H1 (cell line): ENCODE data around the gene RPS6KA4. TPM values are rescaled to one million over a fixed set of nuclear protein-coding genes. Genes with fewer than 3 reads are reported as not detected.

Experiments used
- CTCF ChIA-PET: fragments of 300-600 bp; sonication (Branson Sonifier 250); formaldehyde crosslinking; loops from one replicate; lab custom pipeline; 2021; ENCODE audit not compliant: partially characterized antibody; lab: Charles Lee
- POLR2A ChIA-PET: fragments of 300-600 bp; sonication (Branson Sonifier 250); formaldehyde crosslinking; loops from one replicate; lab custom pipeline; 2021; ENCODE audit warnings: inconsistent platforms; ENCODE audit not compliant: partially characterized antibody; lab: Charles Lee
- DNase-seq, 2 experiments: peaks; one replicate each; pipeline versions ENCODE4 v3.0.0 to v3.0.0-alpha.2; 2010 to 2022; ENCODE audit warnings: low spot score in 2 of 2, low read depth in 1 of 2, mixed read lengths in 1 of 2
- FAIRE-seq: peaks from 2 replicates; lab custom pipeline; 2011; peaks lifted over from hg19 to GRCh38; lab: Jason Lieb, UNC
- H2AFZ ChIP-seq: 2 replicates; pipeline ENCODE4 v1.8.1; 2012; ENCODE audit warnings: low read length, inconsistent platforms
- H2AK5ac ChIP-seq: 2 replicates; pipeline ENCODE4 v1.6.1; 2013; ENCODE audit warnings: low read depth, low read length
- H2BK120ac ChIP-seq: replicated peaks from 2 replicates; pipeline ENCODE3; 2013; ENCODE audit warnings: low read depth, low read length, inconsistent platforms
- H2BK12ac ChIP-seq: 2 replicates; pipeline ENCODE4 v1.6.1; 2013; ENCODE audit warnings: low read depth, low read length
- H2BK15ac ChIP-seq: 2 replicates; pipeline ENCODE4 v1.6.1; 2013; ENCODE audit warnings: low read length
- H2BK20ac ChIP-seq: 2 replicates; pipeline ENCODE4 v1.6.1; 2013; ENCODE audit warnings: low read length
- H2BK5ac ChIP-seq: 2 replicates; pipeline ENCODE4 v1.6.1; 2013; ENCODE audit warnings: low read depth, low read length
- H3K14ac ChIP-seq: 2 replicates; pipeline ENCODE4 v1.6.1; 2013; ENCODE audit warnings: inconsistent platforms; ENCODE audit not compliant: insufficient read length
- H3K18ac ChIP-seq: 2 replicates; pipeline ENCODE4 v1.6.1; 2013; ENCODE audit warnings: low read length; ENCODE audit errors: extremely low read depth
- H3K23ac ChIP-seq: 2 replicates; pipeline ENCODE4 v1.6.1; 2013; ENCODE audit warnings: inconsistent platforms; ENCODE audit not compliant: insufficient read length
- H3K23me2 ChIP-seq: 2 replicates; pipeline ENCODE4 v1.6.1; 2013; ENCODE audit warnings: low read depth, low read length
- H3K27ac ChIP-seq: 2 replicates; pipeline ENCODE4 v1.6.1; 2011; ENCODE audit warnings: low read depth, low read length, inconsistent platforms
- H3K27me3 ChIP-seq, 4 experiments: replicated peaks in 1 of 4; 1 replicate in 1 of 4; 2 replicates in 3 of 4; pipeline versions ENCODE4 v1.6.1 to v1.8.1; 2011 to 2013; ENCODE audit warnings: low read length in 3 of 4, mild to moderate bottlenecking in 3 of 4, inconsistent platforms in 2 of 4, mixed read lengths in 2 of 4, moderate library complexity in 1 of 4; ENCODE audit not compliant: control insufficient read depth in 3 of 4, insufficient read depth in 3 of 4; ENCODE audit errors: extremely low read depth in 1 of 4
- H3K36me3 ChIP-seq, 4 experiments: 2 replicates each; pipeline versions ENCODE4 v1.6.1 to v1.8.1; 2011 to 2013; ENCODE audit warnings: mild to moderate bottlenecking in 4 of 4, low read length in 3 of 4, moderate library complexity in 2 of 4, control low read depth in 1 of 4, inconsistent platforms in 1 of 4; ENCODE audit not compliant: insufficient read depth in 4 of 4, control insufficient read depth in 2 of 4
- H3K4ac ChIP-seq: replicated peaks from 2 replicates; pipeline ENCODE3; 2013; ENCODE audit warnings: low read length, low read depth, mixed read lengths, inconsistent platforms; ENCODE audit not compliant: insufficient read length
- H3K4me1 ChIP-seq, 4 experiments: replicated peaks in 1 of 4; 1 replicate in 1 of 4; 2 replicates in 3 of 4; pipeline versions ENCODE4 v1.6.1 to v1.8.1; 2011 to 2013; ENCODE audit warnings: low read length in 3 of 4, inconsistent platforms in 2 of 4, mixed read lengths in 1 of 4; ENCODE audit not compliant: insufficient read depth in 4 of 4, control insufficient read depth in 3 of 4
- H3K4me2 ChIP-seq, 2 experiments: 2 replicates each; pipeline versions ENCODE4 v1.6.1 to v1.8.1; 2011 to 2013; ENCODE audit warnings: low read depth in 2 of 2, low read length in 2 of 2, control low read depth in 1 of 2, inconsistent platforms in 1 of 2, mild to moderate bottlenecking in 1 of 2; ENCODE audit not compliant: insufficient read depth in 1 of 2
- H3K4me3 ChIP-seq, 4 experiments: fragments of 200-600, 300-600 bp in 1 of 4; sonication (generic), shearing (Covaris generic), sonication (Bioruptor Twin) in 1 of 4; 2 replicates each; pipeline versions ENCODE4 v1.5.1 to v1.8.1; 2011 to 2016; ENCODE audit warnings: low read length in 4 of 4, low read depth in 3 of 4, control low read depth in 2 of 4, inconsistent platforms in 2 of 4, mild to moderate bottlenecking in 2 of 4, mixed read lengths in 1 of 4, moderate library complexity in 1 of 4; ENCODE audit not compliant: insufficient read depth in 2 of 4; ENCODE audit errors: extremely low read depth in 1 of 4
- H3K56ac ChIP-seq: replicated peaks from 2 replicates; pipeline ENCODE3; 2013; ENCODE audit warnings: low read depth, mild to moderate bottlenecking, mixed read lengths, low read length, inconsistent platforms; ENCODE audit not compliant: insufficient read length
- H3K79me1 ChIP-seq: 2 replicates; pipeline ENCODE4 v1.6.1; 2013; ENCODE audit warnings: low read depth, low read length, control low read depth
- H3K79me2 ChIP-seq, 2 experiments: 2 replicates each; pipeline versions ENCODE4 v1.6.1 to v1.8.1; 2012 to 2013; ENCODE audit warnings: low read length in 2 of 2, mild to moderate bottlenecking in 2 of 2, inconsistent platforms in 1 of 2; ENCODE audit not compliant: insufficient read depth in 2 of 2, control insufficient read depth in 1 of 2
- H3K9ac ChIP-seq, 4 experiments: replicated peaks in 1 of 4; 1 replicate in 1 of 4; 2 replicates in 3 of 4; pipeline versions ENCODE4 v1.6.1 to v1.8.1; 2011 to 2013; ENCODE audit warnings: low read depth in 3 of 4, low read length in 3 of 4, control low read depth in 2 of 4, mild to moderate bottlenecking in 2 of 4, moderate library complexity in 2 of 4, inconsistent platforms in 1 of 4; ENCODE audit errors: extremely low read depth in 1 of 4
- H3K9me3 ChIP-seq, 2 experiments: 2 replicates each; pipeline versions ENCODE4 v1.6.1 to v1.8.1; 2012 to 2013; ENCODE audit warnings: mild to moderate bottlenecking in 2 of 2, moderate library complexity in 2 of 2, control low read depth in 1 of 2, inconsistent platforms in 1 of 2, low read depth in 1 of 2, low read length in 1 of 2, mixed read lengths in 1 of 2; ENCODE audit not compliant: insufficient read depth in 2 of 2
- H4K20me1 ChIP-seq, 2 experiments: replicated peaks in 1 of 2; 2 replicates each; pipeline versions ENCODE3 to v1.8.1; 2011 to 2013; ENCODE audit warnings: inconsistent platforms in 2 of 2, low read length in 2 of 2, mild to moderate bottlenecking in 1 of 2; ENCODE audit not compliant: insufficient read depth in 2 of 2, control insufficient read depth in 1 of 2
- H4K5ac ChIP-seq: 2 replicates; pipeline ENCODE4 v1.6.1; 2013; ENCODE audit warnings: low read length, low read depth, mixed read lengths, inconsistent platforms; ENCODE audit not compliant: insufficient read length
- H4K8ac ChIP-seq: 2 replicates; pipeline ENCODE4 v1.8.0; 2013; ENCODE audit warnings: mild to moderate bottlenecking, moderate library complexity, low read length, inconsistent platforms; ENCODE audit not compliant: insufficient read depth; ENCODE audit errors: extremely low read depth
- H4K91ac ChIP-seq: replicated peaks from 2 replicates; pipeline ENCODE3; 2013; ENCODE audit warnings: low read length, mixed read lengths, inconsistent platforms; ENCODE audit not compliant: insufficient read length
- BACH1 ChIP-seq: IDR thresholded peaks from 2 replicates; pipeline ENCODE4 v1.6.1; 2012; ENCODE audit warnings: low read length, improper control_type of control experiment
- BRCA1 ChIP-seq: IDR thresholded peaks from 2 replicates; pipeline ENCODE4 v1.6.1; 2012; ENCODE audit warnings: low read depth, low read length, improper control_type of control experiment
- CEBPB ChIP-seq: IDR thresholded peaks from 2 replicates; pipeline ENCODE4 v1.6.1; 2012; ENCODE audit warnings: low read depth, low read length
- CTBP2 ChIP-seq: IDR thresholded peaks from 2 replicates; pipeline ENCODE4 v1.7.0; 2011; ENCODE audit warnings: borderline replicate concordance, mild to moderate bottlenecking, moderate library complexity, mixed read lengths, low read length; ENCODE audit not compliant: insufficient read depth, insufficient read length
- CTCF ChIP-seq, 3 experiments: IDR thresholded peaks; 1 replicate in 2 of 3; 2 replicates in 1 of 3; pipeline versions ENCODE4 v1.5.1 to v1.6.1; 2011; ENCODE audit warnings: low read length in 3 of 3, mild to moderate bottlenecking in 3 of 3, inconsistent platforms in 2 of 3, low read depth in 1 of 3, moderate library complexity in 1 of 3; ENCODE audit not compliant: insufficient read depth in 1 of 3; ENCODE audit errors: control extremely low read depth in 1 of 3
- GABPA ChIP-seq: IDR thresholded peaks from 2 replicates; pipeline ENCODE4 v1.6.1; 2011; ENCODE audit warnings: mild to moderate bottlenecking, low read length, moderate library complexity, borderline replicate concordance; ENCODE audit not compliant: insufficient read depth
- JUN ChIP-seq: IDR thresholded peaks from 2 replicates; pipeline ENCODE4 v1.6.1; 2011; ENCODE audit warnings: low read depth, mild to moderate bottlenecking, improper control_type of control experiment, low read length
- JUND ChIP-seq: IDR thresholded peaks from 2 replicates; pipeline ENCODE4 v1.6.1; 2011; ENCODE audit warnings: mild to moderate bottlenecking, improper control_type of control experiment, low read length
- MAFK ChIP-seq: IDR thresholded peaks from 2 replicates; pipeline ENCODE4 v1.6.1; 2012; ENCODE audit warnings: low read depth, mild to moderate bottlenecking, improper control_type of control experiment, low read length
- RBBP5 ChIP-seq: IDR thresholded peaks from 2 replicates; pipeline ENCODE4 v1.7.1; 2012; ENCODE audit warnings: low read depth, mild to moderate bottlenecking, inconsistent platforms, low read length, moderate library complexity, borderline replicate concordance
- TEAD4 ChIP-seq: IDR thresholded peaks from 2 replicates; pipeline ENCODE4 v1.6.1; 2012; ENCODE audit warnings: low read depth, low read length, inconsistent platforms, mixed read lengths
- WGBS, 2 experiments: shearing (Covaris generic) in 1 of 2; methylation state at CpG; one replicate each; pipeline versions ENCODE4 v1.1.6 to v1.1.7; 2013 to 2015; ENCODE audit warnings: low lambda C conversion rate in 2 of 2, mixed read lengths in 2 of 2, inconsistent platforms in 1 of 2, low coverage in 1 of 2, missing lambda C conversion rate in 1 of 2; ENCODE audit not compliant: insufficient replicate concordance in 2 of 2, insufficient coverage in 1 of 2, insufficient read length in 1 of 2; ENCODE audit errors: extremely low coverage in 1 of 2, missing lambda C conversion rate in 1 of 2; 5-methylcytosine and 5-hydroxymethylcytosine counted together
- polyA plus RNA-seq, 7 experiments: library from polyadenylated mRNA; depleted of rRNA in 3 of 7; stranded (reverse) in 5 of 7; unstranded in 2 of 7; fragments of >200 nt in 5 of 7; fragments of 200-250 nt in 2 of 7; gene quantifications; 1 replicate in 5 of 7; 2 replicates in 1 of 7; 4 replicates in 1 of 7; pipeline versions ENCODE4 v1.2.1 to v1.2.3, GENCODE V29; 2011 to 2013; ENCODE audit warnings: missing spikeins in 2 of 7, mixed read lengths in 2 of 7
- total RNA-seq: library from RNA; stranded (reverse); fragmentation: NEBNext Ultra II Directional; extraction: Animal tissue kit (Norgen Biotek cat#: 25700); gene quantifications from 2 replicates; pipeline ENCODE4 v1.2.1, GENCODE V29; 2021

Gene RPS6KA4
- total and polyA plus RNA-seq, 2 of the 8 experiments (the other 6 are each of a cell fraction or from before 2014, with no cell fraction given), result 8.2 to 12.6 TPM

- Histone ChIP-seq H4K91ac (peak overlapping the region; percentile 56), H3K23me2 (peaks cover 4% of the 10 kb centered on the region; the same call in 1 of the 2 replicates), H3K4me1 (peaks cover 0 to 5% (median 1%) of the 10 kb centered on the region in 4 experiments; a peak in 4 of 7 replicates), H2BK120ac (no peak overlapping the region), H3K27ac (no peak overlapping the region), H3K27me3 (peaks cover 0 to 8% (median 2%) of the 10 kb centered on the region in 4 experiments; a peak in 4 of 7 replicates), H2BK15ac (no peak overlapping the region), H3K9ac (no peak overlapping the region), H4K8ac (no peak overlapping the region), H3K23ac (no peak overlapping the region), H3K4me3 (no peak overlapping the region), H4K5ac (no peak overlapping the region), H3K79me1 (no peaks in the 10 kb centered on the region), H2BK20ac (no peak overlapping the region), H2AFZ (no peak overlapping the region), H3K9me3 (no peaks in the 10 kb centered on the region), H2BK5ac (0 out of 2 replicates have a peak overlapping the region, but pooled peaks have one; percentile 80), H3K56ac (no peak overlapping the region), H3K18ac (no peak overlapping the region), H3K4me2 (no peak overlapping the region), H2AK5ac (no peak overlapping the region; the same call in 1 of the 2 replicates), H3K14ac (no peak overlapping the region), H3K4ac (no peak overlapping the region), H4K20me1 (peaks cover 0 to 2% of the 10 kb centered on the region in 2 experiments), H2BK12ac (0 out of 2 replicates have a peak overlapping the region, but pooled peaks have one; percentile 96), H3K36me3 (no peaks in the 10 kb centered on the region), H3K79me2 (no peaks in the 10 kb centered on the region)
- TF ChIP-seq CTBP2, result no peak
- no peak for TF ChIP-seq JUND
- TF ChIP-seq JUN, result no peak
- no peak for TF ChIP-seq BRCA1
- no peak for TF ChIP-seq BACH1
- TF ChIP-seq GABPA, result no peak
- TF ChIP-seq CTCF (IDR thresholded peaks at IDR 0.05; ENCODE audit: control extremely low read depth in 1 of 3, insufficient read depth in 1 of 3, low read depth in 1 of 3, low read length in 3 of 3), result no peak
- no peak for TF ChIP-seq RBBP5
- TF ChIP-seq MAFK, result no peak
- TF ChIP-seq CEBPB, result no peak
- TF ChIP-seq TEAD4, result no peak
- ChIA-PET POLR2A (no interaction called here), CTCF (interaction anchor here (0.6 to 4.8 kb wide), 11 partner anchors 11 to 282 kb away, joined by 3 to 36 read pairs (median 5); partner anchors contain the start of gene ESRRA)
- no peak for FAIRE-seq
- no peak for DNase-seq
- 78% methylated on average over 11 of the region's 11 CpGs; no CpG with 5 or more reads in 1 of the 2 experiments for WGBS, 2 experiments
Observed at GRCh38 chr11:64407221-64407620, 48.3 kb downstream of the RPS6KA4 start.
